ENCODE data around the gene SLC22A17. TPM values are rescaled to one million over a fixed set of nuclear protein-coding genes. Genes with fewer than 3 reads are reported as not detected.

The SLC22A17 gene
- total and polyA plus RNA-seq, 2 of the 13 experiments (the other 11 are each of a cell fraction or from before 2014, with no cell fraction given): 0.95 to 1.1 TPM

DNA sequence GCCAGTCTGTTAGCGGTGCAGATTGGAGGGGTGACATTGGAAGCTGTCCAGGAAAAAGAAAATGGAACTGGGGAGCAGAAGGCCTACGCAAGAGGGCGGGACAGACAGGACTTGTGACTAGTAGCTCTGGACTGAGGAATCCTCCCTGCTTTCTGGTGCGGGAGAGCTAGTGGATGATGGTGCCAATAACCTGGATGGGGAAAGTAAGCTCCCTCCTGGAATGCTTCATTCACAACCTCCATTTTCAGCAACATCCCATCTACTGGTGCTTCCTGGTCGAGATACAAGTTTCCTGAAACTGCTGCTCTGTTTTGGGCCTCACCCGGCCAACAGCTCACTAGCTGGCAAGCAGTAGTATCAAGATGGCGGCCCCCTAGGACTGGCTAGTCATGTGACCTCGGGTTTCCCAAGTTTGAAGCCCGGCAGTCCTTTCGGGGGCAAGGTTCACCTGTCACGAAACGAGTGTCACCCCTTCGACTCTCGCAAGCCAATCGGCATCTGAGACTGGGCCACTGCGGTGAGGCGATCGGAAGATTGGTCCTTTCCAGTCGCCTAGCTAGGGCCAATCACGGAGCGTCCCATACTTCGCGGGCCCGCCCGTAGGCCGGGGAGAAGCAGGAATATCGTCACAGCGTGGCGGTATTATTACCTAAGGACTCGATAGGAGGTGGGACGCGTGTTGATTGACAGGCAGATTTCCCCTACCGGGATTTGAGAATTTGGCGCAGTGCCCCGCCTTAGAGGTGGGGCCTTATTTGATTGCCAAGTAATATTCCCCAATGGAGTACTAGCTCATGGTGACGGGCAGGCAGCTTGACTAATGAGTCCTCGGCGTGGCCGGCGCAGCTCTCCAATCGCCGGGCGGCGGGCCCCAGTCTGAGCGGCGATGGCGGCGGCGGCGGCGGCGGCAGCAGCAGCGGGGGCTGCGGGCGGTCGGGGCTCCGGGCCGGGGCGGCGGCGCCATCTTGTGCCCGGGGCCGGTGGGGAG, 31.8 kb downstream of the SLC22A17 start, which contains the start of gene PABPN1 (continued):
- TF ChIP-seq, protein P1, sequence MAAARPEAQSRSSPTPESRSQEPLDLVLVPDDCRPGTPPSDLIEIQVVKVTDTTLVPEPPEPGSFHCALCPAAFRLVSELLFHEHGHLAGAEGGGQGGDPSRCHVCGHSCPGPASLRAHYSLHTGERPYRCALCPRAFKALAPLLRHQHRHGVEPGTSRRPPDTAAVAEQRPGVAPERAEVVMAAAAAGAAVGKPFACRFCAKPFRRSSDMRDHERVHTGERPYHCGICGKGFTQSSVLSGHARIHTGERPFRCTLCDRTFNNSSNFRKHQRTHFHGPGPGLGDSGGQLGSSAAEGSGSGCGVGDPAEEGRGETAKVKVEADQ (CRISPR knock-in tag; IDR thresholded peaks at IDR 0.05; ENCODE audit: borderline replicate concordance): peak; percentile 99
- no peak for TF ChIP-seq KAT2B (IDR thresholded peaks at IDR 0.05; ENCODE audit: borderline replicate concordance, low read depth, low read length)
- peak; percentile 81; the same call in 1 of the 2 replicates for TF ChIP-seq ZNF790 (CRISPR knock-in tag; IDR thresholded peaks at IDR 0.05; ENCODE audit: borderline replicate concordance)
- TF ChIP-seq ERF (CRISPR knock-in tag; IDR thresholded peaks at IDR 0.05): peak; percentile 98
- TF ChIP-seq MLLT10 (CRISPR knock-in tag; IDR thresholded peaks at IDR 0.05): no peak
- TF ChIP-seq SMC3 (IDR thresholded peaks at IDR 0.05; ENCODE audit: low read length): no peak; the same call in 1 of the 2 replicates
- no peak for TF ChIP-seq EZH2 (conservative IDR thresholded peaks at IDR 0.05; ENCODE audit: low read depth, low read length)
- TF ChIP-seq ZNF431 (CRISPR knock-in tag; IDR thresholded peaks at IDR 0.05; ENCODE audit: borderline replicate concordance, low read depth): no peak
- no peak; the same call in 1 of the 2 replicates for TF ChIP-seq GPN1 (CRISPR knock-in tag; IDR thresholded peaks at IDR 0.05; ENCODE audit: borderline replicate concordance)
- peak; percentile 99 for TF ChIP-seq ZNF547 (CRISPR knock-in tag; IDR thresholded peaks at IDR 0.05)
- TF ChIP-seq ZFAT (CRISPR knock-in tag; conservative IDR thresholded peaks at IDR 0.05): peak; percentile 79; the same call in 1 of the 2 replicates
- TF ChIP-seq CREB1 (IDR thresholded peaks at IDR 0.05): peak; percentile 98
- TF ChIP-seq CREB1 (CRISPR knock-in tag; IDR thresholded peaks at IDR 0.05): no peak
- TF ChIP-seq, protein P2, sequence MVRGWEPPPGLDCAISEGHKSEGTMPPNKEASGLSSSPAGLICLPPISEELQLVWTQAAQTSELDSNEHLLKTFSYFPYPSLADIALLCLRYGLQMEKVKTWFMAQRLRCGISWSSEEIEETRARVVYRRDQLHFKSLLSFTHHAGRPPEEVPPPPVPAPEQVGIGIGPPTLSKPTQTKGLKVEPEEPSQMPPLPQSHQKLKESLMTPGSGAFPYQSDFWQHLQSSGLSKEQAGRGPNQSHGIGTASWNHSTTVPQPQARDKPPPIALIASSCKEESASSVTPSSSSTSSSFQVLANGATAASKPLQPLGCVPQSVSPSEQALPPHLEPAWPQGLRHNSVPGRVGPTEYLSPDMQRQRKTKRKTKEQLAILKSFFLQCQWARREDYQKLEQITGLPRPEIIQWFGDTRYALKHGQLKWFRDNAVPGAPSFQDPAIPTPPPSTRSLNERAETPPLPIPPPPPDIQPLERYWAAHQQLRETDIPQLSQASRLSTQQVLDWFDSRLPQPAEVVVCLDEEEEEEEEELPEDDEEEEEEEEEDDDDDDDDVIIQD (CRISPR knock-in tag; IDR thresholded peaks at IDR 0.05; ENCODE audit: low read depth): peak; percentile 100
- peak; percentile 97; the same call in 1 of the 2 replicates for TF ChIP-seq KLF9 (CRISPR knock-in tag; IDR thresholded peaks at IDR 0.05; ENCODE audit: low read depth)
- peak; percentile 100 for TF ChIP-seq ZNF644 (CRISPR knock-in tag; IDR thresholded peaks at IDR 0.05; ENCODE audit: low read depth)
- peak; percentile 45; the same call in 1 of the 2 replicates for TF ChIP-seq HMG20B (CRISPR knock-in tag; conservative IDR thresholded peaks at IDR 0.05)
- TF ChIP-seq, protein P3, sequence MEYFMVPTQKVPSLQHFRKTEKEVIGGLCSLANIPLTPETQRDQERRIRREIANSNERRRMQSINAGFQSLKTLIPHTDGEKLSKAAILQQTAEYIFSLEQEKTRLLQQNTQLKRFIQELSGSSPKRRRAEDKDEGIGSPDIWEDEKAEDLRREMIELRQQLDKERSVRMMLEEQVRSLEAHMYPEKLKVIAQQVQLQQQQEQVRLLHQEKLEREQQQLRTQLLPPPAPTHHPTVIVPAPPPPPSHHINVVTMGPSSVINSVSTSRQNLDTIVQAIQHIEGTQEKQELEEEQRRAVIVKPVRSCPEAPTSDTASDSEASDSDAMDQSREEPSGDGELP (IDR thresholded peaks at IDR 0.05; ENCODE audit: borderline replicate concordance, low read depth): peak; percentile 71; the same call in 1 of the 2 replicates
- TF ChIP-seq GATA4 (IDR thresholded peaks at IDR 0.05; ENCODE audit: borderline replicate concordance, low read depth): peak; percentile 50
- TF ChIP-seq, protein P4, sequence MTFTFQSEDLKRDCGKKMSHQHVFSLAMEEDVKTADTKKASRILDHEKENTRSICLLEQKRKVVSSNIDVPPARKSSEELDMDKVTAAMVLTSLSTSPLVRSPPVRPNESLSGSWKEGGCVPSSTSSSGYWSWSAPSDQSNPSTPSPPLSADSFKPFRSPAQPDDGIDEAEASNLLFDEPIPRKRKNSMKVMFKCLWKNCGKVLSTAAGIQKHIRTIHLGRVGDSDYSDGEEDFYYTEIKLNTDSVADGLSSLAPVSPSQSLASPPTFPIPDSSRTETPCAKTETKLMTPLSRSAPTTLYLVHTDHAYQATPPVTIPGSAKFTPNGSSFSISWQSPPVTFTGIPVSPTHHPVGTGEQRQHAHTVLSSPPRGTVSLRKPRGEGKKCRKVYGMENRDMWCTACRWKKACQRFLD (CRISPR knock-in tag; IDR thresholded peaks at IDR 0.05; ENCODE audit: borderline replicate concordance): peak; percentile 97
- peak; percentile 99 for TF ChIP-seq SMAD3 (CRISPR knock-in tag; IDR thresholded peaks at IDR 0.05)
- peak; percentile 99 for TF ChIP-seq KDM3A (CRISPR knock-in tag; IDR thresholded peaks at IDR 0.05; ENCODE audit: low read depth)
- 0 out of 2 replicates have a peak, but pooled peaks have one; percentile 25 for TF ChIP-seq SNAI1 (CRISPR knock-in tag; IDR thresholded peaks at IDR 0.05; ENCODE audit: borderline replicate concordance)
- peak; percentile 66 for TF ChIP-seq BCL6 (CRISPR knock-in tag; IDR thresholded peaks at IDR 0.05)
- no peak; the same call in 1 of the 2 replicates for TF ChIP-seq ZNF652 (CRISPR knock-in tag; IDR thresholded peaks at IDR 0.05; ENCODE audit: borderline replicate concordance, low read depth)
- TF ChIP-seq HES4 (CRISPR knock-in tag; IDR thresholded peaks at IDR 0.05; ENCODE audit: borderline replicate concordance): peak; percentile 48; the same call in 1 of the 2 replicates
- peak; percentile 70 for TF ChIP-seq TEAD3 (CRISPR knock-in tag; optimal IDR thresholded peaks at IDR 0.05; ENCODE audit: borderline replicate concordance)
